ENCODE measurements around the gene UGGT2. TPM values are rescaled to one million over a fixed set of nuclear protein-coding genes. Genes with fewer than 3 reads are reported as not detected.
A peak's percentile ranks its signal among the peaks of the same experiment; 100 is the strongest.

The UGGT2 gene
- total and polyA plus RNA-seq, 2 of the 13 experiments (the other 11 are each of a cell fraction or from before 2014, with no cell fraction given), result 13.2 to 27.1 TPM

DNA sequence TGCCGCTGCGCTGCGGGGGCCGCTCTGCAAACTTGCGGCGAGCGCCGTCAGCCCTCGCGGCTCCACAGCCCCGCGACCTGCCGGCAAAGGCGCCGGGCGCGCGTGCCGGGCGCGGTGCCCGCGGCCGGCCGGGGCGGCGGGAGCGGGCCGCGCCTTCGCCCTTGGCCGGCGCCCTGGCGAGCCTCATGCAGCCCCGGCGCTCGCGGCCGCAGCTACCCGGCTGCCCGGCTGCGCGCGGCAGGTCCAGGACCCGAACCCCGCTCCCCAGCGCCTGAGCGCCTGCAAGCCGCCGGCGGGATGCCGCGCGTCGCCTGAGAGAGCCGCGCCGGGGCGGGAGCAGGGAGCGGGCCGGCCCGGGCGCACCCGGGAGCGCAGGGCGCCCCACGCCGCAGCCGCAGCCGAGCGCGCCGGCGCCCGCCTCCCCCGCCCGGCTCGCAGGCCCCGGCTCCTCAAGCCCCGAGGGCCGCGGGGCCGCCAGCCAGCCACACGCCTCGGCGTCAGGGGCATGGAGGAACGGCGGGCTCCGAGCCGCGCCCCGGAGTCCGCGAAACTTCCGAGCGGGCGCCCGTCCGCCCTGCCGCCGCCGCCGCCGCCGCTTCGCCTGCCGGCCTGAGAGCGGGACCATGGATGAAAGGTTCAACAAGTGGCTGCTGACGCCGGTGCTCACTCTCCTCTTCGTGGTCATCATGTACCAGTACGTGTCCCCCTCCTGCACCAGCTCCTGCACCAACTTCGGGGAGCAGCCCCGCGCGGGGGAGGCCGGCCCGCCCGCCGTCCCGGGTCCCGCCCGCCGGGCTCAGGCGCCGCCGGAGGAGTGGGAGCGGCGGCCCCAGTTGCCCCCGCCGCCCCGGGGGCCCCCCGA lies 37.3 kb upstream of the UGGT2 start (continued):
- TF ChIP-seq, protein P1, sequence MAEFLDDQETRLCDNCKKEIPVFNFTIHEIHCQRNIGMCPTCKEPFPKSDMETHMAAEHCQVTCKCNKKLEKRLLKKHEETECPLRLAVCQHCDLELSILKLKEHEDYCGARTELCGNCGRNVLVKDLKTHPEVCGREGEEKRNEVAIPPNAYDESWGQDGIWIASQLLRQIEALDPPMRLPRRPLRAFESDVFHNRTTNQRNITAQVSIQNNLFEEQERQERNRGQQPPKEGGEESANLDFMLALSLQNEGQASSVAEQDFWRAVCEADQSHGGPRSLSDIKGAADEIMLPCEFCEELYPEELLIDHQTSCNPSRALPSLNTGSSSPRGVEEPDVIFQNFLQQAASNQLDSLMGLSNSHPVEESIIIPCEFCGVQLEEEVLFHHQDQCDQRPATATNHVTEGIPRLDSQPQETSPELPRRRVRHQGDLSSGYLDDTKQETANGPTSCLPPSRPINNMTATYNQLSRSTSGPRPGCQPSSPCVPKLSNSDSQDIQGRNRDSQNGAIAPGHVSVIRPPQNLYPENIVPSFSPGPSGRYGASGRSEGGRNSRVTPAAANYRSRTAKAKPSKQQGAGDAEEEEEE (CRISPR knock-in tag; IDR thresholded peaks at IDR 0.05; ENCODE audit: borderline replicate concordance), result no peak
- TF ChIP-seq ZNF225 (CRISPR knock-in tag; IDR thresholded peaks at IDR 0.05), result no peak
- TF ChIP-seq RELA (CRISPR knock-in tag; IDR thresholded peaks at IDR 0.05), result no peak

- BruUV-seq (replicated peaks), result no TSS peak
- H3K9ac ChIP-seq (ENCODE audit: insufficient read depth, low read depth, low read length), result no peak within 1 kb of the TSS
- WGBS (ENCODE audit: low lambda C conversion rate), result 11% methylated on average over 7 of the region's 35 CpGs
- peaks cover 6 to 36% of the 10 kb centered on the region in 2 experiments for H3K27me3 ChIP-seq (ENCODE audit: control insufficient read depth in 1 of 2, insufficient read depth in 2 of 2, low read length in 2 of 2)
- H4K20me1 ChIP-seq (ENCODE audit: insufficient read depth, low read length), result no peaks in the 10 kb centered on the region
- no peaks in the 10 kb centered on the region for H3K36me3 ChIP-seq (replicated peaks in 1 of 2; ENCODE audit: control insufficient read depth in 1 of 2, insufficient read depth in 2 of 2, low read length in 2 of 2)
- 0 out of 2 replicates have a peak, but pooled peaks cover 6% of the 10 kb centered on the region for H3K4me1 ChIP-seq (ENCODE audit: insufficient read depth, low read length)
- no peak within 1 kb of the TSS for H2AFZ ChIP-seq (ENCODE audit: low read length)
- no peak within 1 kb of the TSS for H3K27ac ChIP-seq (ENCODE audit: extremely low read length, insufficient read depth, low read length)
- ATAC-seq (peak; percentile 79), DNase-seq (ENCODE audit: low spot score) (no peak), FAIRE-seq (no peak)
- intact Hi-C loops (cut with micrococcal nuclease; ENCODE audit: unreplicated experiment), result no loop called here
- no peaks in the 10 kb centered on the region for H3K79me2 ChIP-seq (ENCODE audit: insufficient read depth, low read length)
- peak within 1 kb of the TSS; percentile 80 for H3K4me2 ChIP-seq (ENCODE audit: low read depth, low read length)
- ChIA-PET CTCF (ENCODE audit: low intra/inter-chr PET ratio, low total read pairs) (no interaction called here), POLR2A (no interaction called here)
- in situ Hi-C loops (cut with HindIII; ENCODE audit: extremely low pct_ligation_motif_present, low pct_unique_long_range_greater_than_20kb), result no loop called here
- no peaks in the 10 kb centered on the region for H3K9me3 ChIP-seq (ENCODE audit: low read length)
- H3K4me3 ChIP-seq (replicated peaks in 1 of 3; ENCODE audit: insufficient read depth in 1 of 3, low read depth in 2 of 3, low read length in 3 of 3), result peak within 1 kb of the TSS; percentile 54 to 74 (median 59)
- TF ChIP-seq EZH2 (conservative IDR thresholded peaks at IDR 0.05; ENCODE audit: low read depth, low read length) (peak; percentile 63; the same call in 1 of the 2 replicates), KAT8 (CRISPR knock-in tag; IDR thresholded peaks at IDR 0.05) (no peak), UBTF (CRISPR knock-in tag; IDR thresholded peaks at IDR 0.05) (0 out of 2 replicates have a peak, but pooled peaks have one; percentile 40), ATF7-NPFF (CRISPR knock-in tag; IDR thresholded peaks at IDR 0.05; ENCODE audit: low read depth) (no peak), HNRNPLL (IDR thresholded peaks at IDR 0.05; ENCODE audit: low read depth, low read length, poor library complexity, severe bottlenecking) (peak; percentile 30), MTF2 (CRISPR knock-in tag; IDR thresholded peaks at IDR 0.05; ENCODE audit: borderline replicate concordance) (peak; percentile 45; the same call in 1 of the 2 replicates)
- TF ChIP-seq, protein P2, sequence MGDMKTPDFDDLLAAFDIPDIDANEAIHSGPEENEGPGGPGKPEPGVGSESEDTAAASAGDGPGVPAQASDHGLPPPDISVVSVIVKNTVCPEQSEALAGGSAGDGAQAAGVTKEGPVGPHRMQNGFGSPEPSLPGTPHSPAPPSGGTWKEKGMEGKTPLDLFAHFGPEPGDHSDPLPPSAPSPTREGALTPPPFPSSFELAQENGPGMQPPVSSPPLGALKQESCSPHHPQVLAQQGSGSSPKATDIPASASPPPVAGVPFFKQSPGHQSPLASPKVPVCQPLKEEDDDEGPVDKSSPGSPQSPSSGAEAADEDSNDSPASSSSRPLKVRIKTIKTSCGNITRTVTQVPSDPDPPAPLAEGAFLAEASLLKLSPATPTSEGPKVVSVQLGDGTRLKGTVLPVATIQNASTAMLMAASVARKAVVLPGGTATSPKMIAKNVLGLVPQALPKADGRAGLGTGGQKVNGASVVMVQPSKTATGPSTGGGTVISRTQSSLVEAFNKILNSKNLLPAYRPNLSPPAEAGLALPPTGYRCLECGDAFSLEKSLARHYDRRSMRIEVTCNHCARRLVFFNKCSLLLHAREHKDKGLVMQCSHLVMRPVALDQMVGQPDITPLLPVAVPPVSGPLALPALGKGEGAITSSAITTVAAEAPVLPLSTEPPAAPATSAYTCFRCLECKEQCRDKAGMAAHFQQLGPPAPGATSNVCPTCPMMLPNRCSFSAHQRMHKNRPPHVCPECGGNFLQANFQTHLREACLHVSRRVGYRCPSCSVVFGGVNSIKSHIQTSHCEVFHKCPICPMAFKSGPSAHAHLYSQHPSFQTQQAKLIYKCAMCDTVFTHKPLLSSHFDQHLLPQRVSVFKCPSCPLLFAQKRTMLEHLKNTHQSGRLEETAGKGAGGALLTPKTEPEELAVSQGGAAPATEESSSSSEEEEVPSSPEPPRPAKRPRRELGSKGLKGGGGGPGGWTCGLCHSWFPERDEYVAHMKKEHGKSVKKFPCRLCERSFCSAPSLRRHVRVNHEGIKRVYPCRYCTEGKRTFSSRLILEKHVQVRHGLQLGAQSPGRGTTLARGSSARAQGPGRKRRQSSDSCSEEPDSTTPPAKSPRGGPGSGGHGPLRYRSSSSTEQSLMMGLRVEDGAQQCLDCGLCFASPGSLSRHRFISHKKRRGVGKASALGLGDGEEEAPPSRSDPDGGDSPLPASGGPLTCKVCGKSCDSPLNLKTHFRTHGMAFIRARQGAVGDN (CRISPR knock-in tag; IDR thresholded peaks at IDR 0.05), result peak; percentile 42; the same call in 1 of the 2 replicates
Observed at GRCh38 chr13:96089749-96090239, 36.6 kb upstream of the UGGT2 start, which contains the start of gene HS6ST3. HS6ST3 (plus strand) TSS chr13:96090107.
